Right lobe of liver (tissue), 6 donors: Measurements from ENCODE around the gene DENR. TPM values are rescaled to one million over a fixed set of nuclear protein-coding genes. Genes with fewer than 3 reads are reported as not detected.
"Not testable (repeated sequence)": the region's sequence is repeated elsewhere in the genome, so short reads cannot be mapped to it uniquely, and the experiment has no call there.

Experiments
- ATAC-seq, 4 donors: fragments of 200-7000 bp; cut with Tn5 transposase; one replicate each; pipeline ENCODE4 v1.9.1; 2020; ENCODE audit warnings: mild to moderate bottlenecking in 4 of 4, moderate library complexity in 4 of 4
- DNase-seq, 3 donors: peaks; one replicate each; pipeline ENCODE4 v3.0.0-alpha.2; 2020
- H3K27ac ChIP-seq, 3 donors: fragments of 200-600 bp; one replicate each; pipeline ENCODE4 v1.8.0; 2022
- H3K27me3 ChIP-seq, 2 donors: fragments of 200-600 bp; one replicate each; pipeline ENCODE4 v1.8.0; 2022
- H3K36me3 ChIP-seq, 4 donors: fragments of 200-600 bp; sonication (generic) in 1 of 4; one replicate each; pipeline versions ENCODE4 v1.5.1 to v1.8.0; 2017 to 2022; ENCODE audit warnings: control low read depth in 1 of 4
- H3K4me1 ChIP-seq, 4 donors: fragments of 200-600 bp; sonication (generic) in 1 of 4; one replicate each; pipeline versions ENCODE4 v1.5.1 to v1.8.0; 2017 to 2022; ENCODE audit warnings: control low read depth in 1 of 4
- H3K4me3 ChIP-seq, 3 donors: fragments of 200-600 bp; one replicate each; pipeline ENCODE4 v1.8.0; 2022
- H3K9me3 ChIP-seq, 4 donors: fragments of 200-600 bp; sonication (generic) in 1 of 4; one replicate each; pipeline versions ENCODE4 v1.5.1 to v1.8.0; 2017 to 2022; ENCODE audit warnings: control low read depth in 1 of 4
- POLR2A ChIP-seq: fragments of 450-650 bp; IDR thresholded peaks from one replicate; pipeline ENCODE4 v1.6.1; 2017; ENCODE audit warnings: antibody characterized with exemption, mild to moderate bottlenecking
- WGBS: methylation state at CpG from one replicate; pipeline ENCODE4 v1.1.6; 2018; ENCODE audit warnings: low coverage, low lambda C conversion rate; ENCODE audit not compliant: insufficient coverage; ENCODE audit errors: missing lambda C conversion rate; 5-methylcytosine and 5-hydroxymethylcytosine counted together
- intact Hi-C, 2 donors: fragments of 100-400 bp; cut with DNase I; formaldehyde crosslinking; loops; one replicate each; pipeline versions ENCODE4 v1.11.2 to v1.14.1; 2022
- total RNA-seq, 6 experiments: library from RNA; depleted of rRNA in 2 of 6; stranded (reverse); fragments of >200 nt in 2 of 6; fragmentation: NEBNext Ultra II Directional in 3 of 6; extraction: Animal tissue kit (Norgen Biotek cat#: 25700) in 3 of 6; gene quantifications; one replicate each; pipeline versions ENCODE4 v1.1.0 to v1.2.4, GENCODE V29; 2016 to 2023
- TF ChIP-seq, protein P1 (sequence below), 4 donors: fragments of 200-600 bp in 3 of 4; fragments of 450-650 bp in 1 of 4; IDR thresholded peaks; one replicate each; pipeline versions ENCODE4 v1.5.1 to v1.8.0; 2016 to 2022; ENCODE audit warnings: antibody characterized with exemption in 4 of 4, mild to moderate bottlenecking in 2 of 4
- donor health status: DM: no; HTN: yes; CAD: no.
- donor health status: DM: no; HTN: no; CAD: no.
- donor health status: DM: no; HTN: no; CAD: no.
- donor health status: DM: no; HTN: yes; CAD: no.
- donor health status: DM: no; HTN: yes; CAD: no.

The DENR gene
- total RNA-seq, 6 experiments from 2014 or later, result 11.3 to 18.2 (median 14.5) TPM

- ATAC-seq (peak in 1 of 4 donors; percentile 42), DNase-seq (peak in 1 of 3 donors; percentile 23)
- no peaks in the 10 kb centered on the region for H3K36me3 ChIP-seq
- no peaks in the 10 kb centered on the region for H3K27me3 ChIP-seq
- 51% methylated on average over 9 of the region's 9 CpGs for WGBS
- TF ChIP-seq, protein P1, sequence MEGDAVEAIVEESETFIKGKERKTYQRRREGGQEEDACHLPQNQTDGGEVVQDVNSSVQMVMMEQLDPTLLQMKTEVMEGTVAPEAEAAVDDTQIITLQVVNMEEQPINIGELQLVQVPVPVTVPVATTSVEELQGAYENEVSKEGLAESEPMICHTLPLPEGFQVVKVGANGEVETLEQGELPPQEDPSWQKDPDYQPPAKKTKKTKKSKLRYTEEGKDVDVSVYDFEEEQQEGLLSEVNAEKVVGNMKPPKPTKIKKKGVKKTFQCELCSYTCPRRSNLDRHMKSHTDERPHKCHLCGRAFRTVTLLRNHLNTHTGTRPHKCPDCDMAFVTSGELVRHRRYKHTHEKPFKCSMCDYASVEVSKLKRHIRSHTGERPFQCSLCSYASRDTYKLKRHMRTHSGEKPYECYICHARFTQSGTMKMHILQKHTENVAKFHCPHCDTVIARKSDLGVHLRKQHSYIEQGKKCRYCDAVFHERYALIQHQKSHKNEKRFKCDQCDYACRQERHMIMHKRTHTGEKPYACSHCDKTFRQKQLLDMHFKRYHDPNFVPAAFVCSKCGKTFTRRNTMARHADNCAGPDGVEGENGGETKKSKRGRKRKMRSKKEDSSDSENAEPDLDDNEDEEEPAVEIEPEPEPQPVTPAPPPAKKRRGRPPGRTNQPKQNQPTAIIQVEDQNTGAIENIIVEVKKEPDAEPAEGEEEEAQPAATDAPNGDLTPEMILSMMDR (IDR thresholded peaks at IDR 0.05), result no peak
- TF ChIP-seq POLR2A, result no peak
- intact Hi-C loops, result no loop called here
- no peaks in the 10 kb centered on the region for H3K4me1 ChIP-seq
- H3K27ac ChIP-seq, result no peak overlapping the region
- no peaks in the 10 kb centered on the region for H3K9me3 ChIP-seq
- H3K4me3 ChIP-seq, result no peak overlapping the region
These were observed 5.1 kb upstream of the DENR start for GRCh38 chr12:122747224-122748135.

- intact Hi-C loops, result no loop called here
- no peak overlapping the region for H3K4me3 ChIP-seq
These were observed 2.9 kb upstream of the DENR start for GRCh38 chr12:122749569-122750332.

GRCh38 chr12:122750781-122751515 is 1.7 kb upstream of the DENR start:
- H3K36me3 ChIP-seq, result peaks cover 0 to 15% (median 1%) of the 10 kb centered on the region in 4 donors
- 79% methylated on average over 17 of the region's 17 CpGs for WGBS
- H3K9me3 ChIP-seq, H3K27me3 ChIP-seq, H3K4me1 ChIP-seq, ATAC-seq, H3K27ac ChIP-seq, intact Hi-C loops, H3K4me3 ChIP-seq: not testable (repeated sequence)
- peak in 1 of 3 donors; percentile 43 for DNase-seq

More at GRCh38 chr12:122749569-122750332, 2.9 kb upstream of the DENR start:
- DNase-seq (peak in 1 of 3 donors; percentile 23), ATAC-seq (no peak)
- no peak for TF ChIP-seq POLR2A
- TF ChIP-seq, protein P1 (IDR thresholded peaks at IDR 0.05), result no peak
- Histone ChIP-seq H3K36me3 (peaks cover 0 to 4% (median 0%) of the 10 kb centered on the region in 4 donors), H3K9me3 (no peaks in the 10 kb centered on the region), H3K27ac (no peak overlapping the region), H3K27me3 (no peaks in the 10 kb centered on the region), H3K4me1 (peaks cover 0 to 10% (median 6%) of the 10 kb centered on the region in 4 donors)
- 58% methylated on average over 5 of the region's 6 CpGs for WGBS

GRCh38 chr12:122753319-122753650 is 661 bp downstream of the DENR start:
- intact Hi-C loops, result no loop called here
- Histone ChIP-seq H3K36me3 (peaks cover 0 to 37% (median 9%) of the 10 kb centered on the region in 4 donors), H3K4me1 (peaks cover 0 to 10% (median 6%) of the 10 kb centered on the region in 4 donors), H3K9me3 (no peaks in the 10 kb centered on the region), H3K27me3 (no peaks in the 10 kb centered on the region), H3K27ac (peak overlapping the region in 2 of 3 donors; percentile 75 to 83), H3K4me3 (peak overlapping the region; percentile 82 to 95 (median 92))
- WGBS, result 4% methylated on average over 5 of the region's 5 CpGs
- DNase-seq, result no peak
- no peak for ATAC-seq
- TF ChIP-seq POLR2A, result no peak
- TF ChIP-seq, protein P1 (IDR thresholded peaks at IDR 0.05), result no peak
